ENCODE results near the gene THBS3.
"Not testable (repeated sequence)": the region's sequence is repeated elsewhere in the genome, so short reads cannot be mapped to it uniquely, and the experiment has no call there.

Gene THBS3

GRCh38 chr1:155206891-155207805 lies 549 bp downstream of the THBS3 start:
- FAIRE-seq: no peak

GRCh38 chr1:155205969-155206593 lies 1.6 kb downstream of the THBS3 start:
- no peak for FAIRE-seq

- no peak for FAIRE-seq
Measured at GRCh38 chr1:155205035-155205434, 2.7 kb downstream of the THBS3 start.

GRCh38 chr1:155202731-155203515 lies 4.8 kb downstream of the THBS3 start:
- FAIRE-seq: no peak

- FAIRE-seq: no peak
Measured at GRCh38 chr1:155202198-155202597, 5.5 kb downstream of the THBS3 start.

- FAIRE-seq: no peak
Measured at GRCh38 chr1:155200920-155201319, 6.8 kb downstream of the THBS3 start.

GRCh38 chr1:155199792-155200191 lies 7.9 kb downstream of the THBS3 start:
- no peak for FAIRE-seq

- no peak for FAIRE-seq
Measured at GRCh38 chr1:155198547-155198906, 9.2 kb downstream of the THBS3 start.

GRCh38 chr1:155197901-155198546 lies 9.7 kb downstream of the THBS3 start:
- FAIRE-seq: no peak

- FAIRE-seq: no peak
Measured at GRCh38 chr1:155196893-155197638, 10.6 kb downstream of the THBS3 start.

- FAIRE-seq: no peak
Measured at GRCh38 chr1:155196103-155196892, 11.4 kb downstream of the THBS3 start.

- no peak for FAIRE-seq
Measured at GRCh38 chr1:155195201-155196102, 12.2 kb downstream of the THBS3 start.

GRCh38 chr1:155193991-155194240 lies 13.8 kb downstream of the THBS3 start:
- not testable (repeated sequence) for FAIRE-seq

GRCh38 chr1:155193275-155193990 lies 14.3 kb downstream of the THBS3 start:
- FAIRE-seq: peak; percentile 9

- no peak for FAIRE-seq
Measured at GRCh38 chr1:155192346-155193274, 15.1 kb downstream of the THBS3 start.

GRCh38 chr1:155191904-155192303 lies 15.8 kb downstream of the THBS3 start:
- no peak for FAIRE-seq

GRCh38 chr1:155189926-155190325 lies 17.8 kb downstream of the THBS3 start:
- FAIRE-seq: not testable (repeated sequence)

GRCh38 chr1:155188268-155188667 lies 19.4 kb downstream of the THBS3 start:
- FAIRE-seq: no peak

GRCh38 chr1:155187456-155187891 lies 20.2 kb downstream of the THBS3 start:
- FAIRE-seq: no peak

Data from A204.1 (cell line).